Stimulated activated CD8-positive, alpha-beta memory T cell treated with anti-CD3 and anti-CD28 coated beads, Interleukin-2, amount 100 ng/mL, for 1 hour (primary cell): ENCODE results near the gene GAB1.

Source experiments
- DNase-seq, 2 donors: peaks; one replicate each; pipeline ENCODE4 v3.0.0-alpha.2; 2020; ENCODE audit warnings: low read depth in 2 of 2

The GAB1 gene

GRCh38 chr4:143336781-143337599 lies at the start of gene GAB1:
Gene GAB1, plus strand, starts transcription at chr4:143336876. Its CDS starts 313 bp downstream, at chr4:143337189.
- no peak for DNase-seq

- no peak for DNase-seq
Measured at GRCh38 chr4:143287572-143287923, 49.1 kb upstream of the GAB1 start.

- no peak for DNase-seq
Measured at GRCh38 chr4:143288171-143288570, 48.5 kb upstream of the GAB1 start.

GRCh38 chr4:143289370-143289769 lies 47.3 kb upstream of the GAB1 start:
- no peak for DNase-seq

- no peak for DNase-seq
Measured at GRCh38 chr4:143291314-143291713, 45.4 kb upstream of the GAB1 start.

GRCh38 chr4:143292858-143293257 lies 43.8 kb upstream of the GAB1 start:
- no peak for DNase-seq

GRCh38 chr4:143294310-143294709 lies 42.4 kb upstream of the GAB1 start:
- no peak for DNase-seq

- no peak for DNase-seq
Measured at GRCh38 chr4:143294710-143295275, 41.9 kb upstream of the GAB1 start.

- no peak for DNase-seq
Measured at GRCh38 chr4:143296397-143297067, 40.1 kb upstream of the GAB1 start.

GRCh38 chr4:143300860-143301259 lies 35.8 kb upstream of the GAB1 start:
- no peak for DNase-seq

- no peak for DNase-seq
Measured at GRCh38 chr4:143302536-143302935, 34.1 kb upstream of the GAB1 start.

GRCh38 chr4:143306788-143307187 lies 29.9 kb upstream of the GAB1 start:
- no peak for DNase-seq

- no peak for DNase-seq
Measured at GRCh38 chr4:143307531-143307930, 29.1 kb upstream of the GAB1 start.

GRCh38 chr4:143308377-143308776 lies 28.3 kb upstream of the GAB1 start:
- no peak for DNase-seq

- no peak for DNase-seq
Measured at GRCh38 chr4:143311924-143312323, 24.8 kb upstream of the GAB1 start.

GRCh38 chr4:143313521-143313920 lies 23.2 kb upstream of the GAB1 start:
- no peak for DNase-seq

GRCh38 chr4:143313996-143314395 lies 22.7 kb upstream of the GAB1 start:
- DNase-seq = no peak

- no peak for DNase-seq
Measured at GRCh38 chr4:143320113-143320512, 16.6 kb upstream of the GAB1 start.

GRCh38 chr4:143326735-143327134 lies 9.9 kb upstream of the GAB1 start:
- no peak for DNase-seq

GRCh38 chr4:143329985-143330384 lies 6.7 kb upstream of the GAB1 start:
- DNase-seq = no peak

- no peak for DNase-seq
Measured at GRCh38 chr4:143335979-143336780, 496 bp upstream of the GAB1 start.

- no peak for DNase-seq
Measured at GRCh38 chr4:143337600-143338287, 1.1 kb downstream of the GAB1 start.
